Stimulated activated CD8-positive, alpha-beta memory T cell treated with anti-CD3 and anti-CD28 coated beads, Interleukin-15, amount 100 ng/mL, for 24 hours (primary cell): ENCODE measurements around the gene LSAMP.

Experiments
- DNase-seq: peaks from one replicate; pipeline ENCODE4 v3.0.0-alpha.2; 2020; ENCODE audit warnings: low read depth

LSAMP gene

GRCh38 chr3:116007000-116007399 lies 438.3 kb downstream of the LSAMP start:
- no peak for DNase-seq

- no peak for DNase-seq
Measured at GRCh38 chr3:116005404-116005803, 439.9 kb downstream of the LSAMP start.

GRCh38 chr3:116002235-116002634 lies 443.1 kb downstream of the LSAMP start:
- no peak for DNase-seq

- DNase-seq = no peak
Measured at GRCh38 chr3:116001151-116001621, 444.1 kb downstream of the LSAMP start.

- DNase-seq = no peak
Measured at GRCh38 chr3:116000311-116000710, 445.0 kb downstream of the LSAMP start.

GRCh38 chr3:115999613-116000012 lies 445.7 kb downstream of the LSAMP start:
- no peak for DNase-seq

GRCh38 chr3:115999001-115999585 lies 446.2 kb downstream of the LSAMP start:
- DNase-seq = no peak

GRCh38 chr3:115996420-115997108 lies 448.7 kb downstream of the LSAMP start:
- DNase-seq = no peak

- no peak for DNase-seq
Measured at GRCh38 chr3:115990669-115991068, 454.6 kb downstream of the LSAMP start.

- DNase-seq = no peak
Measured at GRCh38 chr3:115989684-115990421, 455.4 kb downstream of the LSAMP start.

- DNase-seq = no peak
Measured at GRCh38 chr3:115986555-115987207, 458.6 kb downstream of the LSAMP start.

GRCh38 chr3:115982629-115983028 lies 462.7 kb downstream of the LSAMP start:
- no peak for DNase-seq

- DNase-seq = no peak
Measured at GRCh38 chr3:115982108-115982507, 463.2 kb downstream of the LSAMP start.

- no peak for DNase-seq
Measured at GRCh38 chr3:115980709-115981108, 464.6 kb downstream of the LSAMP start.

GRCh38 chr3:115977866-115978265 lies 467.4 kb downstream of the LSAMP start:
- DNase-seq = no peak

GRCh38 chr3:115975796-115976195 lies 469.5 kb downstream of the LSAMP start:
- no peak for DNase-seq

GRCh38 chr3:115975353-115975752 lies 469.9 kb downstream of the LSAMP start:
- DNase-seq = no peak

GRCh38 chr3:115974940-115975339 lies 470.3 kb downstream of the LSAMP start:
- DNase-seq = no peak

- no peak for DNase-seq
Measured at GRCh38 chr3:115968871-115969270, 476.4 kb downstream of the LSAMP start.

- no peak for DNase-seq
Measured at GRCh38 chr3:115961380-115961779, 483.9 kb downstream of the LSAMP start.

GRCh38 chr3:115960799-115961198 lies 484.5 kb downstream of the LSAMP start:
- no peak for DNase-seq

- DNase-seq = no peak
Measured at GRCh38 chr3:115958526-115958925, 486.8 kb downstream of the LSAMP start.

GRCh38 chr3:115947325-115947724 lies 498.0 kb downstream of the LSAMP start:
- DNase-seq = no peak
